HL-60/S4 treated with retinoic acid at 250 ng/mL for 4 days and 3 days (cell line): ENCODE measurements around the gene PRR22.

Experiments used
- in situ Hi-C: fragments of 300-500 bp; cut with MboI; formaldehyde crosslinking; loops from 2 replicates; pipeline ENCODE4 v1.7.0; 2022; ENCODE audit warnings: low sequenced_read_pairs

The PRR22 gene

DNA sequence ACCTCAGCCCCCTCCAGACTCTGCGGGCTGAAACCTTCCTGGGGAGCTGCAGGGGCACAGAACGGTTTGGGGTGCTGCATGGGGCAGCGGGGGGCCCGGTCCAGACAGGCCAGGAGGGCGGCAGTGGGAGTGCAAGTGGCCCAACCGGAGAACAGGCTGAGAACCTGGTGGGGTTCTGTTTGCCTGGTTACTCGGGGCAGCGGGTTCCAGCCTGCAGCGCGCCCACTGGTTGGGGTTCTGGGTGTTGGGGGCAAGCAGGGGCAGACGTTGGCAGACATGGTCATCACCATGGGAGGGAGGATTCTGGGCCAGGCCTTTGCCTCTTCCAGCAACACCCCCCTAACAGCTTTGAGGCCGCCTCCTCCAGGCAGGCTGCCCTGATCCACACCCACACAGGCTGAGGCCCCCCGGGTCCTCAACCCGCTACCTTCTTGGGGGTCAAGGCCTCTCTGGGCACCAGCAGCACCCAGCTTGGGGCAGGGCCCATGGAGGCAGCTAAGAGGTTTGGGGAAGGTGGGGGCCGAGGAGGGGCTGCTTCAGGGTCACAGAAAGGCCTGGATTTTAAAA is at the start of gene PRR22:
TSS of gene PRR22 (minus strand) at position 166 of the 567 bp plus-strand sequence. CDS start at position 80, 86 bp downstream.
- in situ Hi-C loops = no loop called here

DNA sequence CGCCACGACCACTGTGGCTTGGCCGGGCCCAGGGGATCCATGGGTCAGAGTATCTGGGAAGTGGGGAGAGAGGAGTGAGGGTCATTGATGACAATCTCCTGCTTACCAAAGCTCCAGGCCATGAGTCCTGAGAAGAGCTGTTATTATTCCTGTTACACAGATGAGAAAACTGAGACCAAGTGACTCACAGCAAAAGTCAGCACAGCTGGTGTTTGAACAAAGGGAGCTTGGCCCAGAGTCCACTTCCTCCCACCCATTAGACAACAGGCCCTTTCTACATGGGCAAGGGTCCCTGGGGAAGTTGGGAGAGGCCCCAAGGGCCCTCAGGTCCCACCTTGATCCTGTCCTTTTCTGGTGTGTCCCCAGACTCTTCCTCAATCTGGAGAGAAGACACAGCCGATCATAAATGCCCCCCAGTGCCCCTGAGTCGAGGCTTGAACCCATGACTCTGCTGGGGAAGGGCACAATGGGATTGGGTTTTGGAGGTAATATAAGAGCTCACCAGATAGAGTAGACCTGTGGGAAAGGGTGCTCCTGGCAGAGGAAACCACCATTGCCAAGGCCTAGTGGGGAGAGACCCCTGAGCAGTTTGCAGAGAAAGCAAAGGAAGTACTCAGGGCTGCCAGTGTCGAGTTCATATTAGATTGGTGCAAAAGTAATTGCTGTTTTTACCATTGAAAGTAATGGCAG is 48.1 kb upstream of the PRR22 start:
- in situ Hi-C loops = no loop called here

DNA sequence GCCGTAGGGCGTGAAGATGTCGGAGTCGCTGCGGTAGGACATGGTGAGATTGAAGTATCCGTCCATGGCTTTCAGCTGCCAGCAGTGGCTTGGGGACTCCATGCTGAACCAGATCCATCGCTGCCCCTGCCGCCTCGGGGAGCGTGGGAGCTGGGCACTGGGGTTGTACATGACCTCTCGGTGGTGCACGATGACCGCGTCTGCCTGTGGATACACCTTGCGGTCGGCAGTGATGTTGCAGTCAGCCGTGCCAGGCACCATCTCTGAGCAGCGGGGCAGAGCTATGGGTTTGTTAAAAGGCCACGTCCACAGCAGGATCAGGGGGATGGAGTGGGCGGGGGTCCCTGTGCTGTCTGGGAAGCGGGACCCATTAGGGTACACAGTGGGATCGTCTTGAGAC is 47.5 kb upstream of the PRR22 start:
- in situ Hi-C loops = no loop called here

DNA sequence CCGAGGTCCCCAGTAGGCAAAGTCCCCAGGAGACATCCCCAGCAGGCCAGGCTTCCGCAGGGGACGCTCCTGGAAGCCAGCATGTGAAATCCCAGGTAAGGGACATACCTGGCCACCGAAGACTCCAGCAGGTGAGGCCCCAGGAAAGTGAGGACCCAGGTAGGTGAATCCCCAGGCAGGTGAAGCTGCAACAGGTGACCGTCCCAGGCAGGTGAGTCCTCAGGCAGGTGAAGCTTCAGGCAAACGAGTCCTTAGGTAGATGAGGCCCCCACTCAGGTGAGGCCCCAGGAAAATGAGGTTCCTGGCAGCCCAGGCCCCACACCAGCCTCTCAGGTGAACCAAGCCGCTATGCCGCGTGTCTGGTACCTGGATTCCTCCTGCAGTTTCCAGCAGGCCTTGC is 46.6 kb upstream of the PRR22 start:
- in situ Hi-C loops = no loop called here

DNA sequence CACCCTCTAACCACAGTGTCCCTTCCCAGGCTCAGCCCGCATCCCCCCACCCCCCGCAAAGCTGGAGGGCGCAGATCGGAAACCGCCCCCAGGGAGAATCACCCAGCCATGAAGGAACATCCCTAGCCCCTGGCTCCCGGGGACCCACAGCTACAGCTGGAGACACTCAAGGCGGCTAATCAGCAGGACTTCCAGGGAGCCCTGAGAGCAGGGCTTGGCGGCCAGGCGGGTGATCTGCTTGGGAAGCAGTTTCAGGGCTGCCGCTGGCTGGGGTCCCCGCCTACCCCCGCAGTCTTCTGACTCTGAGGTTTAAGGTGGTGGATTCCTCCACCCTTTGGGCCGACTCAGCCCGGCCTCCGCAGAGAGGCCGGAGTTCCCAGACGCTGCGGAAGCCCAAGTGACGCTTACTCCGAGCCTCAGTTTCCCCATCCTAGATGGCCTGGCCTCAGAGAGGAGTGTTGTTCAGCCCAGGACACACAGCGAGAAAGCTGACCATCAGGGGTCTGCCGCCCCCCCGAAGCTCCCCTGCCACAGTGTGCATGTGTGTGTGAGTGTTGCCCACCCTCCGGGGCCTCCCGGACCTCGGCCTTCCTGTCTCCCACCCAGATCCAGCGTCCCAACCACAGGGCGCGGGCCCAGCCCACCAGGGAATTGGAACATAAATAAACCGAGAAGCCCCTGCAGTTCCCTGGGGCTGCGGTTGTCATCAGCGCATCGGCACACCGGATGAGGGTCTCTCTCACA is 45.2 kb upstream of the PRR22 start:
- in situ Hi-C loops = no loop called here

DNA sequence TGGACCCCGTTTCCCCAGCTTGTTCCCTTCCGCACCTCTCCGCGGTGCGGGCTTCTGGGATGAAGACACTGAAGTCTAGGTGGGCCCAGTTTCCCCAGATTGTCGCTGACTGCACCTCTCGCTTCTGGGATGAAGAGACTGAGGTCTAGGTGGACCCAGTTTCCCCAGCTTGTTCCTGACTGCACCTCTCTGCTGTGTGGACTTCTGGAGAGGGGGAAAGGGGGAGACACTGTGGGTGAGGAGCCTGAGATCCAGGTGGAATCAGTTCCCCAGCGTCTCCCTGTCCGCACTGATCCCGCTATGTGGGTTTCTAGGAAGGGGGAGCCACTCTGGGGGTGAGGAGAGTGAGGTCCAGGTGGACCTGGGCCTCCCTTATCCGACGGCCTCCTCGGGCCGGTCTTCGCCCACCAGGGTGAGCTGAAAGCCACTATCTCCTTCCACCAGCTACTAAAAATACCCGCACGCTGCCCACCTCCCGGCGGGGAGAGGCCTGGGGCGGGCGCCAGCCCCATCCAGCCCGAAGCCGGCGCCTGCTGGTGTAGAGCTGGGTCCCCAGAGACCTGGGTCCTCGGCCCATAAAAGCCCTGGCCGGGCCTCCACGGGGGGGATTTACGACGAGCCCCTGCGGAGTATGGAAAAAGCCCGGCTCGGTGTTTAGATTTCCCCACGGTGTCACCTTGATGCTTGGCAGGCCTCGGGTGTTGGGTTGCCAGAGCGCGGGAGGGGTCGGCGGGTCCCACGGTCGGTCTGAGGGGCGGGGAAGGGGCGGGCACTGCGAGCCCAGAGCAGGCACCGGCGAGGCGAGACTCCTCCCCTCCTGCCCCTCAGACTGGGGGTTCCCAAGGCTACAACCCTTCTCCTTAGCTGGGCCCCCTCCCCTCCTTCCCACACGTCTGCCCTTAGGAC is 44.4 kb upstream of the PRR22 start:
- in situ Hi-C loops = no loop called here

DNA sequence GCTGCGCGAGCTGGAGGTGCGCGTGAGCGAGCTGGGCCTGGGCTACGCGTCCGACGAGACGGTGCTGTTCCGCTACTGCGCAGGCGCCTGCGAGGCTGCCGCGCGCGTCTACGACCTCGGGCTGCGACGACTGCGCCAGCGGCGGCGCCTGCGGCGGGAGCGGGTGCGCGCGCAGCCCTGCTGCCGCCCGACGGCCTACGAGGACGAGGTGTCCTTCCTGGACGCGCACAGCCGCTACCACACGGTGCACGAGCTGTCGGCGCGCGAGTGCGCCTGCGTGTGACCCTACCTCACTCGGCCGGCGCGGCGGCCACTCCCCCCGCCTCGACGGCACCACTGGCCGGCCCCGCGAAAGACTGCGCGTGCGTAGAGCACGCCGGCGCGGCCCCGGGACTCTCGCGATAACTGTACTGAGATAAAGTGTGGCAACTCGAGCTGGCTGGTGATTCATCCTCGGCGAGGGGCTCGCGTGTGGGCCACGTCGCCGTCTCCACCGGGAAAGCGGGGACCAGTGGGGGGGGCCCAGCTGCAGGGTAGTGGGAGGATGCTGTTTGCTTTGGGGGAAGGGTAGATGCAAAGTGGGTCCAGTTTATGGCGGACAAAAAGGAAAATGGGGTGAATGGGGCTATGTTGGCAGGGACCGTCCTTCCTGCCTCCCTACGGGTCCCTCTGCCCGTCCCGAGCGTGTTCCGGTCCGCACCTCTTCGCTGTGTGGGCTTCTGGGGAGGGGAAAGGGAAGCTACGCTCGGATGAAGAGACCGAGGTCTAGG is 43.5 kb upstream of the PRR22 start:
- in situ Hi-C loops = no loop called here

DNA sequence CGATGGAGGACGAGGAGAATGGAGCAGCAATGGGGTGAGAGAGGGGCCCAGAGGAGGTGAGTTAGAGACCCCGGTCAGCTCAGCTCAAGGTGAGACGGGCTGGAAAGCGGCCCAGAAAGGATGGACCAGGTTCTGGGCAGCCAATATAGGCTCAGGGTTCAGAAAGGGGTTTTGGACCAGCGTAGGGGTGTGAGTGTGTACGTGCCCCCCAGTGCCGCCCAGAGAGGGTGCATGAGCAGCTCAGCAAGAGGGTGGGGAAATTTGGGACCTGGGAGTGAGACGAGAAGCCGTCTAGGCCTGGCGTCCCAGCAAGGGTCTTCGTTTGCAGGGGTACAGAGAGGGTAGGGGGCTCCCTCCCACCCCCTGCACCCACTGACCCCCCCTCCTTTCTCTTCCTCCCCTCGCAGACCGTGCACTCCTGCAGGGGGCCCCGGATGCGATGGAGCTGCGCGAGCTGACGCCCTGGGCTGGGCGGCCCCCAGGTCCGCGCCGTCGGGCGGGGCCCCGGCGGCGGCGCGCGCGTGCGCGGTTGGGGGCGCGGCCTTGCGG is 42.9 kb upstream of the PRR22 start:
- in situ Hi-C loops = no loop called here

DNA sequence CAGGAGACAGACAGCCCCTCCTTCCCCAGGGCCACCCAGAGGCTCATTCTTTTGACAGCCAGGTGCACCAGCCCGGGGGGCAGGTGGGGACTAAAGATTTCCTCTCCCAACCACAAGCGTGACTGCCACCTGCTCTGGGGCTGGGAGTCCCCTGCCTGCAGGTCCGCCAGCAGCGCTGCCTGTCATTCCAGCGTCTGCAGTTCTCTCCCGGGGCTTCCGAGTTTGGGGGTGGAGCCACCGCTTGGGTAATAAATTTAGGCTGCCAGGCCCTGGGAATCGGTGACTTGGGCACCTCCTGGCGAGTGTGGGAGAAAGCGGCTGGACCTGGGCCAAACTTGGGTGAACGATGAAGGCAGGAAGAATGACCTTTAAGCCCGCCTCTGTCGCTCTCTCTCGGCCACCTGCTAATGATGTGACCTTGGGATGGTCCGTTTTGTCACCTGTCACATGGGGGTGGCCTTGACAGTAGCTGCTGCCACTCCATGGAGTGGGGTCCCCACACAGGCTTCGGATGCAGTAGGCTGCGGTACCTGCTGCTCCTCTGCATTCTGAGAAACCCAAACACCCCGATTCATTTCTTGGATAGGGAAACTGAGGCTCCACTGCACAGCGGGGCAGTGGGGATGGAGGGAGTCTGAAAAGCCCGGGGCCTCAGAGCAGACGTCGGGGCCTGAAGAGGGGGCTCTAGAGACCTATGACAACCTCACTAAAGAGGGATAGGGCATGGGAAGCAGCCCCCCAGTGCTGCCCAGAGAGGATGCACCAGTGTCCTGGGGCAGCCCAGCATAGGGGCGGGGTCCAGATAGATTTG is 42.2 kb upstream of the PRR22 start:
- in situ Hi-C loops = no loop called here

DNA sequence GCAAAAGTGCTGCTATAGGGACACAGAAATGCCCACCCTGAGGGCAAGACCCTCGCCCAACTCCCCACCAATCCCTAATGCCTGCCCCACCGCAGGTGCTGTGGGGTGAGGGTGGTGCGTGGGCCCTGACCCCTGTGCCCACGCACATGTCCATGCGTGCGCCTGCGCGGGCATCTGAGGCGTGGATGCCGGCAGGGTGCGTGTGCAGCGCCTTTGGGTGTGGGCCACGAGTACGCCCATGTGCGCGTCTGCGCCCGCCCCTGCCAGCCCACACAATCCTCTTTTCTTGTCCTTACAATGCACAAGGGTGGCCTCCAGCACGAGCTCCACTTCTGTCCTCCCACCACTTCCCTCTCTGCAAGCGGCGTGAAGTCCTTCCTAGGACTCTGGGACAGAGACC is 40.6 kb upstream of the PRR22 start:
- in situ Hi-C loops = no loop called here

DNA sequence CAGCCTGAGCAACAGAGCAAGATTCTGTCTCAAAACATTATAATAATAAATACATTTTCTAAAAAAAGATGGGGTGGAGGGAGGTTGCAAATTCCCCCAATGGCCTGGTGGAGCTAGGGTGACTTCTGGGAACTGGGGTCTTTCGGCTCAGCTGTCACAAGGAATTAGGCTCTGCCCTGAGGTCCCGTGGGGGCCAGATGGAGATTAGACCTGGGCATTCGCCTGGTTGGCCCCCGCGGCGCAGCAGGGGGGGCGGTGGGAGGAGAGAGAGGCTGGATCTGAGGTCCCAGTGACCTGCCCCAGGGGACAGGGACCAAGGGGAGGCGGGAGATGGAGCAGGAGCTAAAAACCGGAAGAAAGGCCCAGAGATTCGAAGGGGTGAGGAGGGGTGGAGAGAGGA is 40.2 kb upstream of the PRR22 start:
- in situ Hi-C loops = no loop called here

DNA sequence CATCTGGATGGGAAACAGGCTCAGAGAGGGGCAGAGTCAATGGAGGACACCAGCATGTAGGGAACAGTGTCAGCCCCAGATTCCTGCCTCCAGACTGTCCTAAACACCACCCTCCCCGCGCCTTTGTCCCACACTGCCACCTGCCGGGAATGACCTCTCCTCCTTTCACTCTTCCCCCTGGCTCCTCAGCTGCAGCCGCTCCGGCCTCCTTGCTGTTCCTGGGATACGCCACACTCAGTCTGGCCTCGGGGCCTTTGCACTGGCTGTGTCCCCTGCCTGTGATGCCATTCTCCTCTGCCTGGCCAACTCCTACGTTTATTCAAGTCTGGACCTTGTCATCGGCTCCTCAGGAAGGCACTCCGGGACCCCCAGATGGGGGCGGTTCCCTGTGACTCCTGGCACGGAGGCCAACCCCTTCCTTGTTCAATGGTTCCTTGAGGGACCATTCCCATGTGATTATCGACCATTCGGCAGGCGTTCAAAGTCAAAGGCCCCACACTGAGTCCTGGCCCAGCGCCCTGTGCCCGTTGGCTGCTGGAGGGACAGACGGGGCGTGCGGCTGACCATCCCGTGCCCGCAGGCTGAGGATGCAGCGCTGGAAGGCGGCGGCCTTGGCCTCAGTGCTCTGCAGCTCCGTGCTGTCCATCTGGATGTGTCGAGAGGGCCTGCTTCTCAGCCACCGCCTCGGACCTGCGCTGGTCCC is 39.2 kb upstream of the PRR22 start:
- in situ Hi-C loops = no loop called here

DNA sequence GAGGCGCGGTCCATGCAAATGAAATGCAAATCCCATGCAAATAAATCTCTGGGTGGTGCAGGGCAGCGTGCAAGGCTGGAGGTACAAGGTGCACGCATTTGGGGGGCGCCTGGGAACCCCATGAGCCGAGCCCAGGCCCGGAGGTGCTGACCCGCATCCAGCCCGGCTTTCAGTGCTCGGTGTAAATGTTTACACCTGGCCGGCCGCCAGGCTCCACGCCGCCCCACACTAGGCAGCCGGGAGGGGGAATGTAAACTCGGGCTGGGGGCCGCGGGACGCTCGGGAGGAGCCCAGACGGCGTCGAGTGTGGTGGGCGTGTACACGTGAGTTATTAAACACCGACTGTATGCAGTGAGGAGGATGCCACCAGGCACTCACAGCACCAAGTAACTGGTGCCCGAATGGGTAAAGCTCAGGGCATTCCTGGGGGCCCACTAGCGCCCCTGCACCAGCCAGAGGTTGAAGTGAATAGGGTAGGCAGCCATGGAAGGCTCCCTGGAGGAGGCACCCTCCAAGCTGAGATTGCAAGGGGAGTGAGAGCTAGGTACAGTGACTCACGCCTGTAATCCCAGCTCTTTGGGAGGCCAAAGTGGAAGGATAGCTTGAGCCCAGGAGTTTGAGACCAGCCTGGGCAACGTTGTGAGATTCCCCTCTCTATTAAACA is 37.8 kb upstream of the PRR22 start:
- in situ Hi-C loops = no loop called here

DNA sequence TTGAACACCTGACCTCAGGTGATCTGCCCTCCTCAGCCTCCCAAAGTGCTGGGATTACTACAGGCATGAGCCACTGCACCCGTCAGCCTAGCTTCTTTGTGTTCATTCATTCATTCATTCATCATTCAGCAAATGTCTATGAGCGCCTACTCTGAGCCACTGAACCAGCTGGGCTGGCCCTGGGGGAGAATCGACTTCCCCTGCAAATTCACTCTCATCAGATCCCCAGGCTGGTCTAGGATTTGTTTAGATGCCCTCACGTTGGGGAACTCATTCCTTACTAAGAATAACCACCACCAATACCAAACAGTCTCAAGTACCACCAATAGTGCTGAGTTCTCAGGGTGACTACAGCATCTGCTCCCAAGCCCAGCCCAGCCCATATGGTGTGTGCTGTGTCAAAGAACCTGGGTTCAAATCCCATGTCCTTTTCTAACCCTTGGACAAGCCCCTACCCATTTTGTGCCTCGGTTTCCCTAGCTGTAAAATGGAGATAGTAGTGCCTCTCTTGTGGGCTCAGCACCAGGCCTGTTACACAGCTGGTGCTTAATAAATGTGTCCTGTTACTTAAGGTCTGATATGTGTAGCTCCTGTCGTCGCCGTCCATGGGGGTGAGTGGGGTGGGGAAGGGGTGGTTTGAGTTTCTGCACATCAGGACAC is 37.1 kb upstream of the PRR22 start:
- in situ Hi-C loops = no loop called here

DNA sequence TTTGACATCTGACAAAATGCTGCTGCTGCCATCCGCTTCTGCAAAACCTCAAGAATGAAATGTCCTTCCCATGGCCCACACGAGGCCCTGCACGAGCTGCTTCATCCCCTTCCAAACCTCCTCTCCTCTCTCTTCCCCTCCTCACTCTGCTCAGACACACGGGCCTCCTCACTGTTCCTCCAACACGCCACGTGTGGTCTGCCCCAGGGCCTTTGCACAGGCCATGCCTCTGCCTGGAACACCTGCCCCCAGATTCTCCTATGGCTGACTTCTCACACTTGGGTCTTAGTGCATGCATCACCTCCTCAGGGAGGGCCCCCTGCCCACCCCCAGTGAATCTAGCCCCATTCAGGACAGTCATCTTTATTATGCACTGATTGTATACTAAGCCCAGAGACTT is 36.2 kb upstream of the PRR22 start:
- in situ Hi-C loops = no loop called here

DNA sequence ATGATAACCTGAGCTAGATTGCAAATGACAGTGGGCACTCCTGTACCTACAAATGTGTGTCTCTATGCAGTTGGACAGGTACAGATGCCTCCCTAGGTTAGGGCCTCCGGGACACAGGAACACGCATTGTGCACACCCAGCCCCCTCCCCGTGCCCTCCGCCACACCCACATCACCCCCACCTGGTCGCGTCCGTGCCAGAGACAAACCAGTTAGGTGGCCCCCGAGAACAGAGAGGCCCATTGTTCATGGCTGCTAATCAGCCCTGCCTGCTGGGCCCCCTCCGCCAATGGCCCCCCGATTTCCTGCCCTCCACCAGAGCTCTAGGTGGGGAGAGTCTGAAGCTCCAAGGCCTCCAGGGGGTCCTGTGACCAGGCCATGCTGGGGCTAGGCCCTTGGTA is 34.0 kb upstream of the PRR22 start:
- in situ Hi-C loops = no loop called here

DNA sequence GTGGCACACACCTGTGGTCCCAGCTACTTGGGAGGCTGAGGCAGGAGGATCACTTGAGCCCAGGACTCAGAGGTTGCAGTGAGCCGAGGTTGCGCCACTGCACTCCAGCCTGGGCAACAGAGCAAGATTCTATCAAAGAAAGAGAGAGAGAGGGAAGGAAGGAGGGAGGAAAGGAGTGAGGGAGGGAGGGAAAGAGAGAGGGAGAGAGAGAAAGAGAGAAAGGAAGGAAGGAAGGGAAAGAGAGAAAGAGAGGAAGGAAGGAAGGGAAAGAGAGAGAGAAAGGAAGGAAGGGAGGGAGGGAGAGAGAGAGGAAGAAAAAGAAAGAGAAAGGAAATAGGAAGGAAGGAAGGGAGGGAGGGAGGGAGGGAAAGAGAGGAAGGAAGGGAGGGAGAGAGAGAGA is 32.7 kb upstream of the PRR22 start:
- in situ Hi-C loops = no loop called here

DNA sequence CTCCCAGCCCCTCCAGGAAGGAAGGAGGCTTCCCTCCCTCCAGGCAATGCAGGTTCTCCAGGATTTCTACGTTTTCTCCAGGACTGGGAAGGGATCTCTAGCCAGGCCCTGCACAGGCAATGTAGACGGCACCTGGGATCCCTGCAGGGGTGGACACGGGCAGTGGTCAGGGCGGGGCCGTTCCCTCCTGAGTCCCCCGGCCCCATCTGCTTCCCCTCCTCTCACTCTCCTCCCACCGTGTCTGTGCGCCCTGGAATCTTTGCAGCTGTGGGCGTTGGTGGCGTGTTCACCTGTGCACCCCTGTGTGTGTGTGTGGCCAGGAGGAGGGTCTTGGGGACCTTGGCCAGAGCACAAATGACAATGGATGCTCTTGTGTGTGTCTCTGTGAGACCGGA is 30.3 kb upstream of the PRR22 start:
- in situ Hi-C loops = no loop called here
